K562 (cell line): ENCODE results near the gene GPATCH2L. TPM values are rescaled to one million over a fixed set of nuclear protein-coding genes. Genes with fewer than 3 reads are reported as not detected.

Source experiments
- CREBBP ChIP-seq: IDR thresholded peaks from one replicate; pipeline ENCODE4 v1.6.1; 2012; ENCODE audit warnings: low read depth, mild to moderate bottlenecking, control low read depth, inconsistent platforms, low read length
- ELF1 ChIP-seq: fragments of 200-800 bp; sonication (Bioruptor generic); IDR thresholded peaks from 2 replicates; pipeline ENCODE4 v1.6.1; 2016; ENCODE audit warnings: missing genetic modification characterization, missing compliant biosample characterization
- ETS2 ChIP-seq: IDR thresholded peaks from 2 replicates; pipeline ENCODE4 v1.6.1; 2016; ENCODE audit warnings: borderline replicate concordance, missing genetic modification characterization, mild to moderate bottlenecking, moderate library complexity, missing compliant biosample characterization; ENCODE audit not compliant: poor library complexity, severe bottlenecking
- LCOR ChIP-seq: sonication (generic); formaldehyde crosslinking; IDR thresholded peaks from 2 replicates; pipeline ENCODE4 v1.8.0; 2022; ENCODE audit warnings: mild to moderate bottlenecking, missing genetic modification reagents
- NKRF ChIP-seq: fragments of 450-650 bp; IDR thresholded peaks from 2 replicates; pipeline ENCODE4 v1.6.1; 2016; ENCODE audit warnings: borderline replicate concordance
- PCBP1 ChIP-seq: fragments of 200-400 bp; formaldehyde crosslinking; IDR thresholded peaks from 2 replicates; pipeline ENCODE4 v1.6.1; 2018; ENCODE audit warnings: mild to moderate bottlenecking, low read depth, low read length; ENCODE audit not compliant: poor library complexity, severe bottlenecking
- POLR2B ChIP-seq: fragments of 450-650 bp; IDR thresholded peaks from 2 replicates; pipeline ENCODE4 v1.6.1; 2018; ENCODE audit warnings: low read depth; ENCODE audit not compliant: partially characterized antibody
- RCOR1 ChIP-seq, 2 experiments: IDR thresholded peaks; 2 replicates each; pipeline ENCODE4 v1.6.1; 2012; ENCODE audit warnings: low read depth in 2 of 2, low read length in 2 of 2, borderline replicate concordance in 1 of 2, improper control_type of control experiment in 1 of 2
- SAP30 ChIP-seq: fragments of 200-600 bp; sonication (generic); IDR thresholded peaks from 2 replicates; pipeline ENCODE4 v1.6.1; 2012; ENCODE audit warnings: borderline replicate concordance, low read depth, mild to moderate bottlenecking, moderate library complexity, low read length, control low read depth, inconsistent platforms; ENCODE audit not compliant: insufficient read depth, poor library complexity, severe bottlenecking
- ZBTB40 ChIP-seq, 2 experiments: fragments of 450-650 bp in 1 of 2; sonication (generic) in 1 of 2; formaldehyde crosslinking in 1 of 2; IDR thresholded peaks; 2 replicates each; pipeline versions ENCODE4 v1.7.1 to v1.9.0; 2016 to 2022; ENCODE audit warnings: inconsistent platforms in 1 of 2, mild to moderate bottlenecking in 1 of 2, missing genetic modification reagents in 1 of 2
- ZBTB43 ChIP-seq: sonication (generic); formaldehyde crosslinking; IDR thresholded peaks from 2 replicates; pipeline ENCODE4 v1.8.0; 2023; ENCODE audit warnings: mild to moderate bottlenecking, missing genetic modification reagents
- ZNF124 ChIP-seq: sonication (generic); formaldehyde crosslinking; IDR thresholded peaks from 2 replicates; pipeline ENCODE4 v1.8.1; 2022; ENCODE audit warnings: missing genetic modification reagents
- ZNF717 ChIP-seq: fragments of 250-450 bp; sonication (Bioruptor Pico); IDR thresholded peaks from 2 replicates; pipeline ENCODE4 v1.5.0; 2021
- polyA plus RNA-seq, 8 experiments: library from polyadenylated mRNA; depleted of rRNA in 4 of 8; stranded (reverse) in 5 of 8; unstranded in 3 of 8; fragments of >200 nt; fragmentation: Nextera tagmentation in 2 of 8; fragmentation: Illumina TruSeq in 1 of 8; extraction: Ambion mirVana in 2 of 8; extraction: Trizol in 1 of 8; gene quantifications; 2 replicates each; pipeline versions ENCODE4 v1.2.1 to v1.2.3, GENCODE V29; 2011 to 2014; ENCODE audit warnings: inconsistent platforms in 1 of 8, missing spikeins in 1 of 8
- total RNA-seq, 7 experiments: library from RNA; depleted of rRNA in 6 of 7; stranded (reverse); fragments of >200 nt in 6 of 7; fragmentation: Illumina TruSeq in 2 of 7; extraction: Trizol in 2 of 7; gene quantifications; 2 replicates each; pipeline versions ENCODE4 v1.2.1 to v1.2.3, GENCODE V29; 2011 to 2021; ENCODE audit warnings: low replicate concordance in 1 of 7

GPATCH2L gene
- total and polyA plus RNA-seq, 9 of the 15 experiments (the other 6 are each of a cell fraction or from before 2014, with no cell fraction given): 13.1 to 39.6 (median 20.0) TPM

- TF ChIP-seq ZBTB40 (IDR thresholded peaks at IDR 0.05) (peak; percentile 93), ZBTB40 (CRISPR knock-in tag; IDR thresholded peaks at IDR 0.05) (no peak), SAP30 (peak; percentile 73), RCOR1 (IDR thresholded peaks at IDR 0.05; ENCODE audit: borderline replicate concordance in 1 of 2, low read depth in 2 of 2, low read length in 2 of 2) (no peak), ZNF124 (0 out of 2 replicates have a peak, but pooled peaks have one; percentile 48), ETS2 (tag) (no peak), ZNF717 (CRISPR knock-in tag) (no peak), POLR2B (peak; percentile 89), PCBP1 (peak; percentile 45), ZBTB43 (CRISPR knock-in tag) (no peak), NKRF (peak; percentile 54; the same call in 1 of the 2 replicates), CREBBP (no peak), ELF1 (peak; percentile 80), LCOR (CRISPR knock-in tag) (peak; percentile 88)
Measured at GRCh38 chr14:76151398-76152332, at the start of gene GPATCH2L (continued).
